GM08714 (cell line): ENCODE data around the gene SERP2.

Experiments
- H3K4me3 ChIP-seq: fragments of 200-500 bp; sonication (Bioruptor generic); 2 replicates; pipeline ENCODE4 v1.5.1; 2014; ENCODE audit warnings: mild to moderate bottlenecking, low read length, inconsistent platforms
- ZNF274 ChIP-seq: IDR thresholded peaks from 2 replicates; pipeline ENCODE4 v1.6.1; 2012; ENCODE audit warnings: mild to moderate bottlenecking, low read depth, low read length

Gene SERP2

GRCh38 chr13:44404261-44405132 lies 30.9 kb downstream of the SERP2 start:
- no peak overlapping the region for H3K4me3 ChIP-seq

GRCh38 chr13:44406617-44407016 lies 33.0 kb downstream of the SERP2 start:
- no peak overlapping the region for H3K4me3 ChIP-seq
- TF ChIP-seq ZNF274, result no peak

More at GRCh38 chr13:44404261-44405132, 30.9 kb downstream of the SERP2 start:
- TF ChIP-seq ZNF274, result no peak

- no peak for TF ChIP-seq ZNF274
- no peak overlapping the region for H3K4me3 ChIP-seq
Measured at GRCh38 chr13:44407379-44407778, 33.8 kb downstream of the SERP2 start.

GRCh38 chr13:44407891-44408290 lies 34.3 kb downstream of the SERP2 start:
- TF ChIP-seq ZNF274, result no peak

GRCh38 chr13:44409595-44409994 lies 36.0 kb downstream of the SERP2 start:
- H3K4me3 ChIP-seq, result no peak overlapping the region
- TF ChIP-seq ZNF274, result no peak

More at GRCh38 chr13:44407891-44408290, 34.3 kb downstream of the SERP2 start:
- no peak overlapping the region for H3K4me3 ChIP-seq

GRCh38 chr13:44410328-44410859 lies 36.8 kb downstream of the SERP2 start:
- no peak overlapping the region for H3K4me3 ChIP-seq
- TF ChIP-seq ZNF274, result no peak

GRCh38 chr13:44411841-44412240 lies 38.2 kb downstream of the SERP2 start:
- no peak for TF ChIP-seq ZNF274
- no peak overlapping the region for H3K4me3 ChIP-seq

- no peak overlapping the region for H3K4me3 ChIP-seq
- no peak for TF ChIP-seq ZNF274
Measured at GRCh38 chr13:44412346-44412935, 38.8 kb downstream of the SERP2 start.

- no peak for TF ChIP-seq ZNF274
Measured at GRCh38 chr13:44413095-44413494, 39.5 kb downstream of the SERP2 start.

GRCh38 chr13:44414716-44415115 lies 41.1 kb downstream of the SERP2 start:
- no peak overlapping the region for H3K4me3 ChIP-seq
- no peak for TF ChIP-seq ZNF274

More at GRCh38 chr13:44413095-44413494, 39.5 kb downstream of the SERP2 start:
- no peak overlapping the region for H3K4me3 ChIP-seq

GRCh38 chr13:44415815-44416214 lies 42.2 kb downstream of the SERP2 start:
- no peak overlapping the region for H3K4me3 ChIP-seq
- TF ChIP-seq ZNF274, result no peak

- no peak for TF ChIP-seq ZNF274
- H3K4me3 ChIP-seq, result no peak overlapping the region
Measured at GRCh38 chr13:44416301-44416700, 42.7 kb downstream of the SERP2 start.

- no peak overlapping the region for H3K4me3 ChIP-seq
- TF ChIP-seq ZNF274, result no peak
Measured at GRCh38 chr13:44416744-44417143, 43.1 kb downstream of the SERP2 start.

- no peak for TF ChIP-seq ZNF274
- no peak overlapping the region for H3K4me3 ChIP-seq
Measured at GRCh38 chr13:44417446-44417845, 43.8 kb downstream of the SERP2 start.

GRCh38 chr13:44417876-44418275 lies 44.3 kb downstream of the SERP2 start:
- TF ChIP-seq ZNF274, result no peak
- H3K4me3 ChIP-seq, result no peak overlapping the region
